ENCODE results near the gene TGFBR3.

DNA sequence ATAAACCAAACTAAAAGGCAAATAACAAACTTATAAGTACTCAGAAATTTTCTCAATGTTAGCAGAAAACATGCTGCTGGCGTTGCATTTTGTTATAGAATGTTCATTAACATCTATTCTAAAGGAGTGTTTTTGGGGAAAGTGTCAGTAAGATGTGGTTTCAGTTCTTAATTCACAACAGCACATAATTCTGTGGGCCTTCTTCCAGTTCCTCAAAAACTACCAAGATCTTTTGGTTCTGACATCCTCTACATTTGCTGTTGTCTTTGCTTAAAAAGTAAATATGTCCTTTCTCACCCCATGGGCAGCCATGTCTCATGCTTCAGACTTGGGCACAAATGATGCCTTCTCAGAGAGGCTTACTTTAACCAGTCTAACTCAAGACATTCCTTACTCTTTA is 232.8 kb downstream of the TGFBR3 start:
- TF ChIP-seq, protein P1, sequence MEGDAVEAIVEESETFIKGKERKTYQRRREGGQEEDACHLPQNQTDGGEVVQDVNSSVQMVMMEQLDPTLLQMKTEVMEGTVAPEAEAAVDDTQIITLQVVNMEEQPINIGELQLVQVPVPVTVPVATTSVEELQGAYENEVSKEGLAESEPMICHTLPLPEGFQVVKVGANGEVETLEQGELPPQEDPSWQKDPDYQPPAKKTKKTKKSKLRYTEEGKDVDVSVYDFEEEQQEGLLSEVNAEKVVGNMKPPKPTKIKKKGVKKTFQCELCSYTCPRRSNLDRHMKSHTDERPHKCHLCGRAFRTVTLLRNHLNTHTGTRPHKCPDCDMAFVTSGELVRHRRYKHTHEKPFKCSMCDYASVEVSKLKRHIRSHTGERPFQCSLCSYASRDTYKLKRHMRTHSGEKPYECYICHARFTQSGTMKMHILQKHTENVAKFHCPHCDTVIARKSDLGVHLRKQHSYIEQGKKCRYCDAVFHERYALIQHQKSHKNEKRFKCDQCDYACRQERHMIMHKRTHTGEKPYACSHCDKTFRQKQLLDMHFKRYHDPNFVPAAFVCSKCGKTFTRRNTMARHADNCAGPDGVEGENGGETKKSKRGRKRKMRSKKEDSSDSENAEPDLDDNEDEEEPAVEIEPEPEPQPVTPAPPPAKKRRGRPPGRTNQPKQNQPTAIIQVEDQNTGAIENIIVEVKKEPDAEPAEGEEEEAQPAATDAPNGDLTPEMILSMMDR (IDR thresholded peaks at IDR 0.05), result no peak
- TF ChIP-seq POLR2A (IDR thresholded peaks at IDR 0.05), result no peak

All from Peyer's patch (tissue), 4 donors.